ENCODE measurements around the gene DGKK. TPM values are rescaled to one million over a fixed set of nuclear protein-coding genes. Genes with fewer than 3 reads are reported as not detected.

Gene DGKK
- total RNA-seq, 1 experiment from 2014 or later: 1.4 TPM

GRCh38 chrX:50452782-50453181 lies 17.8 kb downstream of the DGKK start:
- Histone ChIP-seq H3K27me3 (ENCODE audit: control insufficient read depth, insufficient read depth, low read length) (no peaks in the 10 kb centered on the region), H3K4me3 (ENCODE audit: insufficient read depth, low read depth, low read length) (no peak overlapping the region), H3K36me3 (replicated peaks; ENCODE audit: control insufficient read depth, insufficient read depth, low read length) (no peaks in the 10 kb centered on the region)
- no peak for DNase-seq

- no peaks in the 10 kb centered on the region for H3K27me3 ChIP-seq (ENCODE audit: control insufficient read depth, insufficient read depth, low read length)
- DNase-seq: no peak
- H3K36me3 ChIP-seq (replicated peaks; ENCODE audit: control insufficient read depth, insufficient read depth, low read length): no peaks in the 10 kb centered on the region
- H3K4me3 ChIP-seq (ENCODE audit: insufficient read depth, low read depth, low read length): no peak overlapping the region
Observed at GRCh38 chrX:50450324-50450723, 20.3 kb downstream of the DGKK start.

- Histone ChIP-seq H3K27me3 (ENCODE audit: control insufficient read depth, insufficient read depth, low read length) (no peaks in the 10 kb centered on the region), H3K36me3 (replicated peaks; ENCODE audit: control insufficient read depth, insufficient read depth, low read length) (no peaks in the 10 kb centered on the region)
- no peak for DNase-seq
Observed at GRCh38 chrX:50448565-50448964, 22.1 kb downstream of the DGKK start.

GRCh38 chrX:50447535-50447934 lies 23.1 kb downstream of the DGKK start:
- H3K4me3 ChIP-seq (ENCODE audit: insufficient read depth, low read depth, low read length): no peak overlapping the region
- H3K36me3 ChIP-seq (replicated peaks; ENCODE audit: control insufficient read depth, insufficient read depth, low read length): no peaks in the 10 kb centered on the region
- no peaks in the 10 kb centered on the region for H3K27me3 ChIP-seq (ENCODE audit: control insufficient read depth, insufficient read depth, low read length)
- DNase-seq: no peak

More at GRCh38 chrX:50448565-50448964, 22.1 kb downstream of the DGKK start:
- no peak overlapping the region for H3K4me3 ChIP-seq (ENCODE audit: insufficient read depth, low read depth, low read length)

GRCh38 chrX:50442426-50443116 lies 28.1 kb downstream of the DGKK start:
- no peaks in the 10 kb centered on the region for H3K36me3 ChIP-seq (replicated peaks; ENCODE audit: control insufficient read depth, insufficient read depth, low read length)
- H3K27me3 ChIP-seq (ENCODE audit: control insufficient read depth, insufficient read depth, low read length): no peaks in the 10 kb centered on the region
- no peak overlapping the region for H3K4me3 ChIP-seq (ENCODE audit: insufficient read depth, low read depth, low read length)
- DNase-seq: no peak

GRCh38 chrX:50436797-50437196 lies 33.8 kb downstream of the DGKK start:
- no peaks in the 10 kb centered on the region for H3K36me3 ChIP-seq (replicated peaks; ENCODE audit: control insufficient read depth, insufficient read depth, low read length)
- DNase-seq: no peak

GRCh38 chrX:50432829-50433289 lies 37.8 kb downstream of the DGKK start:
- H3K27me3 ChIP-seq (ENCODE audit: control insufficient read depth, insufficient read depth, low read length): no peaks in the 10 kb centered on the region
- no peak overlapping the region for H3K4me3 ChIP-seq (ENCODE audit: insufficient read depth, low read depth, low read length)
- DNase-seq: peak; percentile 10
- no peaks in the 10 kb centered on the region for H3K36me3 ChIP-seq (replicated peaks; ENCODE audit: control insufficient read depth, insufficient read depth, low read length)

More at GRCh38 chrX:50436797-50437196, 33.8 kb downstream of the DGKK start:
- Histone ChIP-seq H3K27me3 (ENCODE audit: control insufficient read depth, insufficient read depth, low read length) (no peaks in the 10 kb centered on the region), H3K4me3 (ENCODE audit: insufficient read depth, low read depth, low read length) (no peak overlapping the region)

- Histone ChIP-seq H3K4me3 (ENCODE audit: insufficient read depth, low read depth, low read length) (no peak overlapping the region), H3K36me3 (replicated peaks; ENCODE audit: control insufficient read depth, insufficient read depth, low read length) (no peaks in the 10 kb centered on the region), H3K27me3 (ENCODE audit: control insufficient read depth, insufficient read depth, low read length) (no peaks in the 10 kb centered on the region)
- no peak for DNase-seq
Observed at GRCh38 chrX:50431623-50432022, 39.0 kb downstream of the DGKK start.

GRCh38 chrX:50430917-50431575 lies 39.6 kb downstream of the DGKK start:
- Histone ChIP-seq H3K27me3 (ENCODE audit: control insufficient read depth, insufficient read depth, low read length) (no peaks in the 10 kb centered on the region), H3K4me3 (ENCODE audit: insufficient read depth, low read depth, low read length) (no peak overlapping the region), H3K36me3 (replicated peaks; ENCODE audit: control insufficient read depth, insufficient read depth, low read length) (no peaks in the 10 kb centered on the region)
- DNase-seq: no peak

GRCh38 chrX:50428174-50428573 lies 42.5 kb downstream of the DGKK start:
- H3K27me3 ChIP-seq (ENCODE audit: control insufficient read depth, insufficient read depth, low read length): no peaks in the 10 kb centered on the region
- no peaks in the 10 kb centered on the region for H3K36me3 ChIP-seq (replicated peaks; ENCODE audit: control insufficient read depth, insufficient read depth, low read length)
- H3K4me3 ChIP-seq (ENCODE audit: insufficient read depth, low read depth, low read length): no peak overlapping the region
- no peak for DNase-seq

GRCh38 chrX:50407976-50408375 lies 62.6 kb downstream of the DGKK start:
- H3K4me3 ChIP-seq (ENCODE audit: insufficient read depth, low read depth, low read length): no peak overlapping the region
- H3K27me3 ChIP-seq (ENCODE audit: control insufficient read depth, insufficient read depth, low read length): no peaks in the 10 kb centered on the region
- H3K36me3 ChIP-seq (replicated peaks; ENCODE audit: control insufficient read depth, insufficient read depth, low read length): no peaks in the 10 kb centered on the region; the same call in 1 of the 2 replicates
- peak; percentile 38 for DNase-seq

- H3K27me3 ChIP-seq (ENCODE audit: control insufficient read depth, insufficient read depth, low read length): no peaks in the 10 kb centered on the region
- no peaks in the 10 kb centered on the region; the same call in 1 of the 2 replicates for H3K36me3 ChIP-seq (replicated peaks; ENCODE audit: control insufficient read depth, insufficient read depth, low read length)
- H3K4me3 ChIP-seq (ENCODE audit: insufficient read depth, low read depth, low read length): no peak overlapping the region
- no peak for DNase-seq
Observed at GRCh38 chrX:50403903-50404302, 66.7 kb downstream of the DGKK start.

- Histone ChIP-seq H3K27me3 (ENCODE audit: control insufficient read depth, insufficient read depth, low read length) (no peaks in the 10 kb centered on the region), H3K4me3 (ENCODE audit: insufficient read depth, low read depth, low read length) (no peak overlapping the region), H3K36me3 (replicated peaks; ENCODE audit: control insufficient read depth, insufficient read depth, low read length) (no peaks in the 10 kb centered on the region; the same call in 1 of the 2 replicates)
- no peak for DNase-seq
Observed at GRCh38 chrX:50402886-50403285, 67.7 kb downstream of the DGKK start.

GRCh38 chrX:50393902-50394301 lies 76.7 kb downstream of the DGKK start:
- no peak for DNase-seq
- Histone ChIP-seq H3K4me3 (ENCODE audit: insufficient read depth, low read depth, low read length) (no peak overlapping the region), H3K36me3 (replicated peaks; ENCODE audit: control insufficient read depth, insufficient read depth, low read length) (no peaks in the 10 kb centered on the region), H3K27me3 (ENCODE audit: control insufficient read depth, insufficient read depth, low read length) (no peaks in the 10 kb centered on the region)

- no peaks in the 10 kb centered on the region for H3K27me3 ChIP-seq (ENCODE audit: control insufficient read depth, insufficient read depth, low read length)
- peaks cover 1% of the 10 kb centered on the region; the same call in 1 of the 2 replicates for H3K36me3 ChIP-seq (replicated peaks; ENCODE audit: control insufficient read depth, insufficient read depth, low read length)
- no peak overlapping the region for H3K4me3 ChIP-seq (ENCODE audit: insufficient read depth, low read depth, low read length)
- no peak for DNase-seq
Observed at GRCh38 chrX:50386520-50386919, 84.1 kb downstream of the DGKK start.
